NOMO-1 treated with dmso at 0.1 percent for 144 hours (cell line): ENCODE data around the gene TMEM33.
"Not testable (repeated sequence)": the region's sequence is repeated elsewhere in the genome, so short reads cannot be mapped to it uniquely, and the experiment has no call there.

Experiments used
- DNase-seq: peaks from one replicate; lab custom pipeline; 2025; ENCODE audit not compliant: unreplicated experiment; lab: John Stamatoyannopoulos, UW

TMEM33 gene, protein sequence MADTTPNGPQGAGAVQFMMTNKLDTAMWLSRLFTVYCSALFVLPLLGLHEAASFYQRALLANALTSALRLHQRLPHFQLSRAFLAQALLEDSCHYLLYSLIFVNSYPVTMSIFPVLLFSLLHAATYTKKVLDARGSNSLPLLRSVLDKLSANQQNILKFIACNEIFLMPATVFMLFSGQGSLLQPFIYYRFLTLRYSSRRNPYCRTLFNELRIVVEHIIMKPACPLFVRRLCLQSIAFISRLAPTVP

DNA sequence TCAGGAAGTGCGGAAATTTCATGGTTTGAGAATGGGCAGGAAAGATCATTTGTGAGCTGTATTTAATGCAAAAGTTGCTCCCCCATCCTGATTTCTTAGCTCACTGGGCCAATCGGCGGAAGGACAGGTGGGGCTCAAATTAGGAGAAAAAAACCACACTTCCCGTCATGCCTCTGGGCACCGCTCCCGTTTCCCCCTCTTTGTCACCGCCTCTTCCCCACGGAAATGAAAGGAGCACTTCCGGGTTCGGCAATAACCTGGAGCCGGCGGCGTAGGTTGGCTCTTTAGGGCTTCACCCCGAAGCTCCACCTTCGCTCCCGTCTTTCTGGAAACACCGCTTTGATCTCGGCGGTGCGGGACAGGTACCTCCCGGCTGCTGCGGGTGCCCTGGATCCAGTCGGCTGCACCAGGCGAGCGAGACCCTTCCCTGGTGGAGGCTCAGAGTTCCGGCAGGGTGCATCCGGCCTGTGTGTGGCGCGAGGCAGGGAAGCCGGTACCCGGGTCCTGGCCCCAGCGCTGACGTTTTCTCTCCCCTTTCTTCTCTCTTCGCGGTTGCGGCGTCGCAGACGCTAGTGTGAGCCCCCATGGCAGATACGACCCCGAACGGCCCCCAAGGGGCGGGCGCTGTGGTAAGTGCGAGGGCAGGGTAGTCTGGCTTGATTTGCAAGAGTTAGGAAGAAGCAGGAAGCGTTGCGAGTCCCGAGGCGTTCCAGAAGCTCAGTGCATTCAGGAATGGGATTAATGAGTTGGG lies at the start of gene TMEM33:
TSS of gene TMEM33 (plus strand) at position 529 of the 751 bp plus-strand sequence. CDS start at position 585, 56 bp downstream.
- DNase-seq, result peak; percentile 95

DNA sequence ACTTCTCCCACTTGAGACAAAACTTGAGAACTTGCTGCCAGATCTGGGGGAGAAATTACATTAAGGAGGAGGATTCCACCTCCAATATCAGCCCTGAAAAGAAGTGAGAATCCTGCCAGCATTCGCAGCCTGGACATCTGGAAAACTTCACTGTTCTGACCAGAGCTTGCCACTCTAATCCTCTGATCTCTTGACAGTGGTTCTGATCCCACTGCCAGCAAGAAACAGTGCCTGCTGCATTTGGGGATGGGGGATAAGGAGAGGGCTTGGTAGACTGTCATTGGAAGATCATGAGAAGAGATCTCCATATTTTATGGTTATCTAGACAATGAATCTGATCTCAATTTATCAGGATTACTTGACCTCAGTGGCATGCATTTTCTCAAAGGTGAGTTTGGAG lies 49.8 kb upstream of the TMEM33 start:
- no peak for DNase-seq

DNA sequence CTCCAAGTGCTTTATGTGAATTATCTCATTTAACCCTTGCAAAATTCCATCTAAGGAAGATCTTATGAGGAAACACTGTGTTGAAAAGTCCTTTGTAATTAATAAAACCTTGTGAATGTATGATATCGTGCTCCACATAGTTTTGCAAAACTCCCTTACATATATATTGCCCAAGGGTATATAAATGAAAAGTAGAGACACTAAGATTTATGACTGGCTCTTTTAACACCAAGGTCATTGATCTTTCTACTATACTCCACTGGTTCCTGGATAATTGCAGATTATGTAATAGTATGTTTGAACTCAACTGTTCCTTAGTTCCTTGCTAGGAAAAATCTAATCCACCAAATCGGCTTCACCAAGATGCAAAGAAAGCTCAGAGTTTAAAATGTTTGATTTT lies 48.0 kb upstream of the TMEM33 start:
- no peak for DNase-seq

DNA sequence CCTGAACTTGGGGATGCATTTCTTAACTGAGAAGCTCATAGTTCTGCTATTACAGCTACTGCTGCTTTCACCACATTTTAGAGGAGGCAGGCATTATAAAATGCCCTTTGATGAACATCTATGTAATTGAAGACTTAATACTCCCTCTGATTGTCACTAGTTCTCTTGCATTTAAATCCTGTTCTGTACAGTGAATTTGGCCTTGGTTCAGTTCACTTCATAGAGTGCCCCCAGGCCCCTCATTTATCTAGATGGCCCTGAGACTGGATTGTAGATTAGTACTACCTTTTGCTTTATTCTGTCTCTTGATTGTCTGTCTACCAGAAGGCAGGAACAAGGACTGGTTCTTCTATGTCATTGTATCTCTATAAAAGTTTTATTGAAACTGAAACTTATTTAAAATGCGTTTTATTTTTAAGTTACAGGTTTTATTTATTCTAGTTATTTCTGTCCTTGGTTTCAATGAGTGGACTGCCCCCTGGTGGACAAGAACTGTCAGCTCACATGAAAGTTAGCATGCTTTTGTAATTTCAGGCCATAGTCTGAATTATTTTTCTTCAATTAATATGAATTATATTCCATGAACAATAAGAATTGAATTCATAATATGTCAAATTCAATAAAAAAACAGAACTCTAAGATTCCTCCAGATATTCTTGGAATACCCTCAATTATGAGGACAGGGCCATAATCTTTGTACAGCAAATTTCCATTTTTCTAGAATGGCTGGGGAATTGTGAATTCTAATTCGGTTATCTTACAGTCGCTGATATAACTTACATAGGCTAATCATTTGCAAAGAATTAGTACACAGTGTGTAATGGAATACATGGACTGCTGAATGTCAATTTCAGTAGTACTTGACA lies 47.2 kb upstream of the TMEM33 start:
- DNase-seq, result no peak

DNA sequence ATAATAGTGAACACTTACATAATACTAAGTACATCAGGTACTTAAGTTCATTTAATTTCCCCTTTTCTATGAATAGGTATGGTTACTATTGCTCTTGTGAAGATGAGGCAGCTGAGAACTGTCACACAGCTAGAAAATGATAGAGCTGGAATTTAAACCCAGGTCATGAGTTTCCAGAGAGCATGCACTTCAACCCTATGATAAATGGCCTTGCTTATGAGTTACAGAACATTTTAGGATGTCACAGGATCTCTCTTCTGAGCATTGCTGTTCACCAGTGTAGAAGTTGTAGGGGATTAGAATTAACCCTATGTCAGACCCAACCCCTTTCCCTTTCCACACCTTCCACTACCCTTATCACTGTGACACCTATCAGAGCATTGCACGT lies 46.5 kb upstream of the TMEM33 start:
- no peak for DNase-seq

DNA sequence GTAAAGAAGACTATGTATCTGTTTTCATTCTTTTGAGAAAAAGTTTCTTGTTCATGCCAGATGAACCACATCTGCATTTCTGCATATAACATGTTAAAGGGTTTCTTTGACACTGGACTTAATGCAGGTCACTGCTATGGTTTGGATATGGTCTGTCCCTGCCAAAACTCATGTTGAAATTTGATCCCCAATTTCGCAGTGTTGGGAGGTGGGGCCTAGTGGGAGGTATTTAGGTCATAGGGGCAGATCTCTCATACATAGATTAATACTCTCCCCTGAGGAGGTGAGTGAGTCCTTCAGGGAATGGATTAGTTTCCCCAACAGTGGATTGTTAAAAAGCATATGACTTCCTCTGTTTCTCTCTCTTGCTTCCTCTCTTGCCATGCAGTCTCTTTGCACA lies 45.9 kb upstream of the TMEM33 start:
- DNase-seq, result no peak

DNA sequence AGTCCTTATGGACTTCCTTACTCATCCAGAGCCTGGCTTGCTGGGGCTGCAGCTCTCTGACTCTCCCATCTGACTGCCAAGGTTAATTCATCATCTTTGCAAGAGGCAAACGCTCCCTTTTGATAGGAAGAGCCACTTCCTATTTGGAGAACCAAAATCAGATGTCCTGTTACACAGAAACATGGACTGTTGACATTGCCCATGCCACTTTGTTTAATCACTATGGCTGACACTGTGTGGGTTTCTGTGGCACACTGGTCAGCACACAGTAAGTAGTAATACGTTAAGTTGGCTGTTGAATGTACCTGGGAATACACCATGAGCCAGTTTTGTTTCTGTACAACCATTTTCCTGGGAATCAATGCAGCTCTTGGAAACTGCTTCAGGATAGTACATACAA lies 45.1 kb upstream of the TMEM33 start:
- DNase-seq, result no peak

DNA sequence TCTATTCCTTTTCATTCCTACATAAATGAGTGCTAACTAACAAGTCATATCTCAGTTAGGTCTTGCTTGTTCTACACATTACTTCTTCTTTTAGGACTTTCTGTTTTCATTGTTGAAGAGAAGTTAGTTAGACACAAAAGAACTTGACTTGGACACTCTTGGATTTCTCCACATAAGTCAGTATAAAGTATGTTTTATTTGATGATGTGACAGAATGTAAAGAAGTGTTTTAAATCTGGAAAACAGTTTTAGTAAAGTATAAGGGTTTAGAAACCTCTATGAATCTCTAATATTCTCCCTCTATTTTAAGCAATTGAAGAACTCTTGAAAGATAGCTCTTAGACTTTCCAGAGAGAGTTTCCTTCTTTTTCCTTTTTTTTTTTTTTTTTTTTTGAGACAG lies 38.6 kb upstream of the TMEM33 start:
- no peak for DNase-seq

DNA sequence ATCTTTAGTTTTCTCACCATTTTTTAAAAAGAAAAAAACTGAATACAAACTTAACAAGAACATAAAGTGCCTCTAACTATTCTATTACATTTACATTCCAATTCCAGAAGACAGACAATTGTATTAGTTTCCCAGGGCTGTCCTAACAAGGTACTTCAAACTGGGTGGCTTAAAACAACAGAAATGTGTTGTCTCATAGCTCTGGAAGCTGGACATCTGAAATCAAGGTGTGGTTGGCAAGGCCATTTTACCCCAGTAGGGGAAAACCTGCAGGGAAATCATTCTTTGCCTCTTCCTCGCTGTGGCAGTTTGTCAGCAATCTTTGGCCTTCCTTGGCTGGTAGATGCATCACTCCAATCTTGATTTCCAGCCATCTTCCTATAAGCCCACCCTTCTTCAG lies 37.5 kb upstream of the TMEM33 start:
- DNase-seq, result no peak

DNA sequence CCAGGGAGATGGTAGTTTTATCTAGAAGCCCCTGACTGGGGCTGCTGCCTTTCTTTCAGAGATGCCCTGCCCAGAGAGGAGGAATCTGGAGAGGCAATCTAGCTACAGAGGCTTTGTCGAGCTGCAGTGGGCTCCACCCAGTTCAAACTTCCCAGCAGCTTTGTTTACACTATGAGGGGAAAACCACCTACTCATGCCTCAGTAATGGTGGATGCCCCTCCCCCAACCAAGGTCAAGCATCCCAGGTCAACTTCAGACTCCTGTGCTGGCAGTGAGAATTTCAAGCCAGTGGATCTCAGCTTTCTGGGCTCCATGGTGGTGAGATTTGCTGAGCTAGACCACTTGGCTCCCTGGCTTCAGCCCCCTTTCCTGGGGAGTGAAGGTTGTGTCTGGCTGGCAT lies 26.1 kb upstream of the TMEM33 start:
- DNase-seq, result not testable (repeated sequence)

DNA sequence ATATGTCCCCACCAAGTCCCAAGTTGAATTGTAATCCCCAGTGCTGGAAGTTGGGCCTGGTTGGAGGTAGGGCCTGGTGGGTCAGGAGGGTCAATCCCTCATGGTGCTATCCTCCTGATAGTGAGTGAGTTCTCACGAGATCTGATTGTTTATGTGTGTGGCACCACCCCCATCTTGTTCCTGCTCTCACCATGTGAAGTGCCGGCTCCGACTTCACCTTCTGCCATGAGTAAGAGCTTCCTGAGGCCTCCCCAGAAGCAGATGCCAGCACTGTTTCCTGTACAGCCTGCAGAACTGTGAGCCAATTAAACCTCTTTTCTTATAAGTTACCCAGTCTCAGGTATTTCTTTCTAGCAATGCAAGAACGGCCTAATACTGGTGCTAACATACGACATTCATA lies 22.7 kb upstream of the TMEM33 start:
- DNase-seq, result no peak

DNA sequence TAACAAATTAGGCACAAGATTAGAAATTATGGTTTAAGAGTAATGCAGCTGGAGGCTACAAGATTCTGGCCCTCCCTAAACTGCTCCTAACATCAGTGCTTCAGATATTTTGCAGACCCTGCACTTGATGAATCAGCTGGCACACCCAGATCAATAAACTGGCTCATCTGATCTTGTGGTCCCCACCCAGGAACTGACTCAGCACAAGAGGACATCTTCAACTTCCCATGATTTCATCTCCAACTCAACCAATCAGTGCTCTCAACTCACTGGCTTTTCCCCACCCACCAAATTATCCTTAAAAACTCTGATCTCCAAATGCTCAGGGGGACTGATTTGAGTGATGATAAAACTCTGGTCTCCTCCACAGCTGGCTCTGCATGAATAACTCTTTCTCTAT lies 21.7 kb upstream of the TMEM33 start:
- DNase-seq, result no peak

DNA sequence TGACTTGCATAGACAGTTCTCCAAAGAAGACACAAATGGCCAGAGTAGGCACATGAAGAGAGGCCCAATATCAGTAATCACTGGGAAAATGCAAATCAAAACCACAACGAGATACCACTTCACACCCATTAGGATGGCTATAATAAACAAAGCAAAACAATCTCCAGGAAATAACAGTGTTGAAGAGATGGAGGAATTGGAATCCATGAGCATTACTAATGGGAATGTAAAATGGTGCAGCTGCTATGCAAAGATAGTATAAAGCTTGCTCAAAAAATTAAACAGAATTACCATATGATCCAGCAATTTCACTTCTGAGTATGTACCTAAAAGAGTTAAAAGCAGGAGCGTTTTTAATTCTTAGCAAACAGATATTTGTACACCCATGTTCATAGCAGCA lies 17.0 kb upstream of the TMEM33 start:
- DNase-seq, result no peak

DNA sequence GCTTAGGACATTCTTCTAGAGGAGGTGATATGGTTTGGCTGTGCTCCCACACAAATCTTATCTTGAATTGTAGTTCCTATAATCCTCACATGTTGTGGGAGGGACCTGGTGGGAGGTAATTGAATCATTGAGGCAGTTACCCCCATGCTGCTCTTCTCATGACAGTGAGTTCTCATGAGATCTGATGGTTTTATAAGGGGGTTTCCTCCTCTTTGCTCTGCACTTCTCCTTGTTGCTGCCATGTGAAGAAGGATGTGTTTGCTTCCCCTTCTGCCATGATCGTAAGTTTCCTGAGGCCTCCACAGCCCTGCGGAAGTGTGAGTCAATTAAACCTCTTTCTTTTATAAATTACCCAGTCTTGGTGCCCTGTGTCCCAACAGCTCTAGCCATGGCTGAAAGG lies 14.8 kb upstream of the TMEM33 start:
- DNase-seq, result not testable (repeated sequence)

DNA sequence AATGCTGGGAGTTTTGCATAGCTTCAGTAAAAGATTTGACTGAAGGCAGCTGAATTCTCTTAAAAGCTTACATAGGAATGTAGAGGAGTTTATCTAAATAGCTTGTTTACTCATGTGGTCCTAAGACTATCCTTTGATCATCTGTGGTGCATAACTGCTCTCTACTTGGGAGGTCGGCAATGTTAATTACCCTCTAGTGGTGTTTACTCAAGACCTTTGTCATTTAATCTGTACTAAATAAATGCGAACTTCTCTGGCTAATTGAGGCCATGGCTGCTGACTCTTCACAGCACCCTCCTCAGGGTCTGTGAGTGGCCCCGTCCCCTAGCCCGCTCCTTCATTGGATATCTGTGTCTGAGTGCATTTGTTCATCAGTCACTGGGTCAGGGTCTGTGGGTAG lies 13.8 kb upstream of the TMEM33 start:
- no peak for DNase-seq

DNA sequence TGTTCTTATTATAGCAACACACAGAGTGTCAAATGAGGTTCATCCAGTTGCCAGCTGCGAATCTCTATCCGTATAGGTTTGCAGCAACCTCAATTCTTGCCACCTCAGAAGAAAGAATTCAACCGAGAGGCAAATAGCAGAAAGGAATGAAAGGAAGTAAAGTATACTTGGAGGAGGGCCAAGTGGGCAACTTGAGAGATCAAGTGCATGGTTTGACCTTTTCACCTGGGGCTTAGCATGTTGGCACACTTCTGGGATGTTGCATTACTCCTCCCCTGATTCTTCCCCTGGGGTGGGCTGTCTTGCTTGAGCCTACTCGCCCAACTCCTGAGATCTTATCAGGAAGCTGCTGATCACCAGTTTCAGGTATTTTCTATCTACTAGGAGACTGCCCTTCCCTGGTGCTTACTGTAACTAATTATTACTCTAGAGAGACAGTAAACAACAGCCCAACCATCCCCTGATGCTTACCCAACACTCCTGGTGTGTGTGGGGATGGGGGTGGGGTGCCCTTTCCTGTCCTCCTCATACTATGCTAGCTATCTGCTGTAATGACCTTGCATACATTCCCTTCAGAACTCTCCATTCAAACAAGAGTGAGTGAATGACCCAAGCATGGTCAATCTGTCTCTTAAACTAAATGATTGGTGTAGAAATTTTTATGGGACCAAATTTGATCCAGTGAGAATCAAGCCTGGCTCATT lies 7.3 kb upstream of the TMEM33 start:
- DNase-seq, result no peak

DNA sequence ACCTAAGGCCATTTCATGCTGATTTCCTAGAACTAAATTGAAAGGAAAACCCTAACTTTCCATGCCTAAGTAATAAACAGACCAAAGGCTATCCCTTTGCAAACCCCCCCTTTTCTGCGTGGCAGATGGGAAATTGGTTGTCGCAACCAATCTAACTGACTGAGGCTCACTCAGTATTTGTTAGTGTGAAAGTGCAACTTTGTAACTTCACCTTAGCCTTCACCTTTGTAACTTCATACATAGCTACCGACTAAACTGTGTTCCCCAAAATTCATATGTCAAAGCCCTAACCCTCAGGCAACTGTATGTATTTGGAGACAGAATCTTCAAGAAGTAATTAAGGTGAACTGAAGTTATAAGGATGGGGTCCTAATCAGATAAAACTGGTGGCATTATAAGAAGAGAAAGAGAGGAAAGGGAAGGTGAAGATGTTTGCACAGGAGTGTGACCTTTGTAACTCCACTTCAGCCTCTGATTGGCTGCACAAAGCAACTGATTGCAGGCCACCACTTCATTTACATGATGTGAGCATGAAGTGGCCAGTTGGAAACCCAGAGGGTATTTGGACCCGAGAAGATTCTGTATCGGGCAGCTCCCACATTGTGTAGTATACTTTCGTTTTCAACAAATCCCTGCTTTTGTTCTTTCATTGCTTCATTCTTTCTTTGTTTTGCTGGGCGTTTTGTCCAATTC lies 4.9 kb upstream of the TMEM33 start:
- DNase-seq, result no peak

DNA sequence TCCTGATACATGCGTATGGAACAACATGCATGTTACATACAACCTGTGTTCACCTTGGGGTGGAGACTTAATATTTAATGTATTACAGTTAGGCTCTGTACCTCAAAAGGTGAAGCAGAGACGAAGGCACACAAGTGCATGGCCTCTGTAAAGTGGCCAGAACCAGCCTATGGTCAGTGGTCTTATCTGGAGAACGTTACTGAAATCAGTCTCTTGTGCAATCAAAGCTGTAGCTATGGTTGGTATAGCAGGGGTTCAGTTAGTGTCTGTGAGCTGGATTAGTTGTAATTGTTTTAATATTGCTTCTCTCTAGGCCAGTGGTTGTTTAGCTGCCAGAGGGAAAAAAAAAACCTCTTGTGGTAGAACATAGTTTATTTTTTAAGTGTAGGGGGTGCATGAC lies 2.2 kb upstream of the TMEM33 start:
- DNase-seq, result no peak

DNA sequence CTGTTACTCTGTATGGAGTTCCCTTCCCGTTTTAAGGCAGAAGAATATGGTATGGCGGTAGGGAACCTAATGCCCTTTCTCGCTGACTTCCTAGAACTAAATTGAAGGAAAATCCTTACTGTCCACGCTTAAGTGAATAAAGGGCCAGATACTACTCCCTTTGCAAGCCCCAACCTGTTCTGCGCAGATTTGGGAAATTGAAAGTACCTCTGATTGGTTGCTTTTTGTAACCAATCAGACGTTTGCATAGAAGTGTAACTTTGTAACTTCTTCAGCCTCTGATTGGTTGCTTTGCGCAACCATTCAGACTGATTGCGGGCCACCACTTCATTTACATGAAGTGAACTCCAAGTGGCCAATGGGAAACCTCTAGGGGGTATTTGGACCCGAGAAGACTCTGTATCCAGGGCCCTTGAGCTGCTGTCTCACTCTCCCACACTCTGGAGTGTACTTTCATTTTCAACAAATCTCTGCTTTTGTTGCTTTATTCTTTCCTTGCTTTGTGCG lies 1.2 kb upstream of the TMEM33 start:
- peak; percentile 75 for DNase-seq

DNA sequence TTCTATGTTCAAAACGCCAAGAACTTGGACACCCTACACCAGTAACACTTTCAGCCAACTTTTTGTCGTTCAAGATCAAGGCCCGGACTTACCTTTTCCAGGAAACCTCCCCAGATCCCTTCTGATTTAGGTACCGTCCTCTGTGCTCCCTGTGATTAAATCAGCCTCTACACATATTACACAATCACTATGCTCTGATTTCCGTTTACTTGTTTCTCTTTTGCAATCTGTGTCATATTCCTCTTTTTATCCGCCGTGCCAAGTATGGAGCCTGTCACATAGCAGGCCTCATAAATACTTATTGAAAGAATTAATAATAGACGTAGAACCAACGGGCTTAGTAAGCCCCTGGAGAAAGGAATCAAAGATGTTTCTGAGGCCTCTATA lies 722 bp upstream of the TMEM33 start:
- peak; percentile 42 for DNase-seq

DNA sequence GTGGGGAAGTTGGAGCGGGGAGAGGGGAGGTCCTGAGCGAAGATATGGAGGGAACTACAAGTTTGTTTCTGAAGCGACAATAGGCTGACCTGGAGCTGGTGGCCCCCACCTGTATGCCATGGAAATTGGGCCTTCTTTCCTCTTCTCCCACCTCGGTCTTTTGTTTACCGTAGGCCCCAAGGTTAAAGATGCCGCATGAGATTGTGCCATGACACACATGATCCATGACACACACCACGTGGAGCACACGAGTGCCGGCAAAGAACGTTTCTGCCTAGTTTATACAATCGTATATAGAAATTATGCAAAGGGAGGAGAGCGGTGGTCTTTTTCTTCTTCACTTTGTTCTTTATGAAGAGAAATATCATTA lies 408 bp downstream of the TMEM33 start:
- DNase-seq, result no peak
